Cerebellar nuclear complex (tissue), 1 donor: ENCODE measurements around the gene NDRG2.

Experiments used
- DNase-seq, 2 experiments: peaks; one replicate each; lab custom pipeline; 2025; lab: John Stamatoyannopoulos, UW

NDRG2 gene

GRCh38 chr14:21024585-21025370, at the start of gene NDRG2:
Gene NDRG2, minus strand, starts transcription at chr14:21025061. Its CDS starts 1,746 bp downstream, at chr14:21023315.
- no peak for DNase-seq

- DNase-seq, result no peak
Observed at GRCh38 chr14:21073921-21074320, 49.1 kb upstream of the NDRG2 start.

- no peak for DNase-seq
Observed at GRCh38 chr14:21072781-21073339, 48.0 kb upstream of the NDRG2 start.

GRCh38 chr14:21072031-21072473, 47.2 kb upstream of the NDRG2 start:
- no peak for DNase-seq

GRCh38 chr14:21071225-21072030, 46.6 kb upstream of the NDRG2 start:
- DNase-seq, result no peak

- no peak for DNase-seq
Observed at GRCh38 chr14:21070610-21071224, 45.9 kb upstream of the NDRG2 start.

- peak in 1 of 2 experiments; percentile 19 for DNase-seq
Observed at GRCh38 chr14:21070083-21070609, 45.3 kb upstream of the NDRG2 start, which contains the start of gene ARHGEF40. Gene ARHGEF40, plus strand, starts transcription at chr14:21070304. Its CDS starts 93 bp downstream, at chr14:21070397.

GRCh38 chr14:21069388-21070082, 44.7 kb upstream of the NDRG2 start:
- DNase-seq, result no peak

GRCh38 chr14:21068521-21069387, 43.9 kb upstream of the NDRG2 start:
- DNase-seq, result peak in 1 of 2 experiments; percentile 47

- DNase-seq, result no peak
Observed at GRCh38 chr14:21066882-21067502, 42.1 kb upstream of the NDRG2 start.

GRCh38 chr14:21063479-21063878, 38.6 kb upstream of the NDRG2 start:
- DNase-seq, result no peak

- DNase-seq, result no peak
Observed at GRCh38 chr14:21061347-21061668, 36.4 kb upstream of the NDRG2 start.

GRCh38 chr14:21060614-21061346, 35.9 kb upstream of the NDRG2 start:
- DNase-seq, result no peak

- no peak for DNase-seq
Observed at GRCh38 chr14:21059842-21060613, 35.2 kb upstream of the NDRG2 start.

- no peak for DNase-seq
Observed at GRCh38 chr14:21058903-21059302, 34.0 kb upstream of the NDRG2 start.

GRCh38 chr14:21057803-21058675, 33.2 kb upstream of the NDRG2 start, which contains the start of gene RNASE8:
Gene RNASE8, plus strand, starts transcription at chr14:21057822. Its CDS starts 71 bp downstream, at chr14:21057893.
- no peak for DNase-seq

GRCh38 chr14:21056520-21057163, 31.8 kb upstream of the NDRG2 start:
- no peak for DNase-seq
